HEK293T (cell line): Measurements from ENCODE around the gene PLCL2.

ENCODE experiments used
- CTCF ChIA-PET: fragments of 350-600 bp; formaldehyde crosslinking; extraction: SDS; loops from one replicate; lab custom pipeline; 2021; ENCODE audit warnings: antibody characterized with exemption, inconsistent platforms; lab: Yijun Ruan, JAX
- POLR2A ChIA-PET: fragments of 350-600 bp; formaldehyde crosslinking; extraction: SDS; loops from one replicate; lab custom pipeline; 2020; ENCODE audit warnings: antibody characterized with exemption, inconsistent platforms; lab: Yijun Ruan, JAX
- DNase-seq: peaks from one replicate; pipeline ENCODE4 v3.0.0; 2012; ENCODE audit warnings: mixed read lengths; ENCODE audit errors: extremely low spot score
- ARNT ChIP-seq: fragments of 450-650 bp; IDR thresholded peaks from 2 replicates; pipeline ENCODE4 v1.6.1; 2017; ENCODE audit warnings: mild to moderate bottlenecking
- BHLHE40 ChIP-seq: fragments of 450-650 bp; IDR thresholded peaks from 2 replicates; pipeline ENCODE4 v1.6.1; 2016; ENCODE audit warnings: mild to moderate bottlenecking, moderate library complexity, borderline replicate concordance
- CTBP1 ChIP-seq: fragments of 450-650 bp; IDR thresholded peaks from 2 replicates; pipeline ENCODE4 v1.6.1; 2016; ENCODE audit warnings: borderline replicate concordance
- ELF4 ChIP-seq: fragments of 450-650 bp; IDR thresholded peaks from 2 replicates; pipeline ENCODE4 v1.6.1; 2017; ENCODE audit warnings: antibody characterized with exemption
- FOXA1 ChIP-seq: fragments of 450-650 bp; IDR thresholded peaks from 2 replicates; pipeline ENCODE4 v1.6.1; 2016; ENCODE audit warnings: mild to moderate bottlenecking
- FOXK2 ChIP-seq: fragments of 450-650 bp; IDR thresholded peaks from 2 replicates; pipeline ENCODE4 v1.6.1; 2016; ENCODE audit warnings: mild to moderate bottlenecking
- FOXM1 ChIP-seq: fragments of 450-650 bp; IDR thresholded peaks from 2 replicates; pipeline ENCODE4 v1.6.1; 2017; ENCODE audit warnings: mild to moderate bottlenecking, borderline replicate concordance
- HDGF ChIP-seq: fragments of 450-650 bp; IDR thresholded peaks from 2 replicates; pipeline ENCODE4 v1.6.1; 2017; ENCODE audit warnings: antibody characterized with exemption, borderline replicate concordance
- L3MBTL2 ChIP-seq: fragments of 450-650 bp; conservative IDR thresholded peaks from 2 replicates; pipeline ENCODE4 v1.6.1; 2016; ENCODE audit warnings: mild to moderate bottlenecking
- LEF1 ChIP-seq: fragments of 450-650 bp; IDR thresholded peaks from 2 replicates; pipeline ENCODE4 v1.6.1; 2017; ENCODE audit warnings: mild to moderate bottlenecking, borderline replicate concordance
- NFRKB ChIP-seq: fragments of 450-650 bp; IDR thresholded peaks from 2 replicates; pipeline ENCODE4 v1.6.1; 2016; ENCODE audit warnings: mild to moderate bottlenecking, moderate library complexity
- PKNOX1 ChIP-seq: fragments of 450-650 bp; IDR thresholded peaks from 2 replicates; pipeline ENCODE4 v1.6.1; 2016
- SP1 ChIP-seq: fragments of 450-650 bp; IDR thresholded peaks from 2 replicates; pipeline ENCODE4 v1.6.1; 2017
- SUZ12 ChIP-seq: fragments of 450-650 bp; IDR thresholded peaks from 2 replicates; pipeline ENCODE4 v1.6.1; 2016; ENCODE audit warnings: mild to moderate bottlenecking
- TARDBP ChIP-seq: fragments of 450-650 bp; IDR thresholded peaks from 2 replicates; pipeline ENCODE4 v1.6.1; 2016
- ZNF384 ChIP-seq: fragments of 450-650 bp; IDR thresholded peaks from 2 replicates; pipeline ENCODE4 v1.6.1; 2016

The PLCL2 gene

GRCh38 chr3:16871915-16872842 lies 12.6 kb upstream of the PLCL2 start:
- TF ChIP-seq BHLHE40 = no peak
- TF ChIP-seq NFRKB = no peak
- no peak for TF ChIP-seq SUZ12
- no peak for TF ChIP-seq PKNOX1
- TF ChIP-seq TARDBP = no peak
- TF ChIP-seq ELF4 = no peak
- no peak for TF ChIP-seq CTBP1
- no peak for TF ChIP-seq HDGF
- TF ChIP-seq FOXA1 = no peak
- no peak for TF ChIP-seq ARNT
- no peak for TF ChIP-seq LEF1
- TF ChIP-seq FOXM1 = no peak
- TF ChIP-seq ZNF384 = no peak
- TF ChIP-seq SP1 = no peak
- no peak for TF ChIP-seq FOXK2
- TF ChIP-seq L3MBTL2 = no peak

GRCh38 chr3:16873872-16874271 lies 10.9 kb upstream of the PLCL2 start:
- DNase-seq = no peak
- no peak for TF ChIP-seq ZNF384
- TF ChIP-seq HDGF = no peak
- TF ChIP-seq FOXK2 = no peak
- no peak for TF ChIP-seq SP1
- CTCF ChIA-PET = no interaction called here
- POLR2A ChIA-PET = interaction anchor here (2.8 kb wide), 1 partner anchor 10 kb away, joined by 9 read pairs; no protein-coding TSS in a partner anchor

More at GRCh38 chr3:16871915-16872842, 12.6 kb upstream of the PLCL2 start:
- POLR2A ChIA-PET = interaction anchor here (0.7 to 2.8 kb wide), 3 partner anchors 12 to 891 kb away, joined by 3 to 9 read pairs (median 3); no protein-coding TSS in a partner anchor
- DNase-seq = no peak
- CTCF ChIA-PET = interaction anchor here (1.1 to 1.8 kb wide), 2 partner anchors 12 kb away, joined by 5 to 10 read pairs; partner anchors contain the start of gene PLCL2

GRCh38 chr3:16875876-16876550 lies 8.7 kb upstream of the PLCL2 start:
- no peak for DNase-seq
- TF ChIP-seq FOXM1 (no peak), LEF1 (no peak), SUZ12 (no peak), ZNF384 (no peak), ELF4 (no peak), FOXK2 (no peak), BHLHE40 (no peak), FOXA1 (no peak), HDGF (no peak), L3MBTL2 (no peak), NFRKB (no peak), PKNOX1 (no peak), SP1 (no peak), ARNT (no peak), TARDBP (no peak), CTBP1 (no peak)
- ChIA-PET POLR2A (no interaction called here), CTCF (interaction anchor here (1.6 kb wide), 1 partner anchor 8 kb away, joined by 4 read pairs; no protein-coding TSS in a partner anchor)

GRCh38 chr3:16877505-16877904 lies 7.2 kb upstream of the PLCL2 start:
- ChIA-PET POLR2A (no interaction called here), CTCF (no interaction called here)
- TF ChIP-seq FOXK2 (no peak), FOXA1 (no peak), ELF4 (no peak), BHLHE40 (no peak), FOXM1 (no peak), ARNT (no peak), CTBP1 (no peak), TARDBP (no peak), SUZ12 (no peak), NFRKB (no peak), PKNOX1 (no peak), SP1 (no peak), HDGF (no peak), L3MBTL2 (no peak), LEF1 (no peak), ZNF384 (no peak)
- no peak for DNase-seq

- TF ChIP-seq L3MBTL2 = no peak
- no peak for TF ChIP-seq SUZ12
- TF ChIP-seq NFRKB = no peak
- no peak for TF ChIP-seq HDGF
- no peak for TF ChIP-seq FOXK2
- TF ChIP-seq FOXA1 = no peak
- POLR2A ChIA-PET = no interaction called here
- no peak for DNase-seq
- CTCF ChIA-PET = no interaction called here
These were observed 6.8 kb upstream of the PLCL2 start for GRCh38 chr3:16877911-16878310.
